HS-27A (cell line): Measurements from ENCODE around the gene CCDC106.

Experiments used
- DNase-seq: peaks from one replicate; pipeline ENCODE4 v3.0.0-alpha.2; 2012; ENCODE audit warnings: low read depth, missing footprints

The CCDC106 gene

GRCh38 chr19:55684946-55685681 is 37.1 kb downstream of the CCDC106 start:
- no peak for DNase-seq

- no peak for DNase-seq
Measured at GRCh38 chr19:55685776-55686175, 37.8 kb downstream of the CCDC106 start.

- no peak for DNase-seq
Measured at GRCh38 chr19:55686311-55687050, 38.5 kb downstream of the CCDC106 start.

- DNase-seq, result no peak
Measured at GRCh38 chr19:55687281-55688201, 39.5 kb downstream of the CCDC106 start.

- DNase-seq, result no peak
Measured at GRCh38 chr19:55688422-55689218, 40.6 kb downstream of the CCDC106 start.

- DNase-seq, result no peak
Measured at GRCh38 chr19:55689411-55690108, 41.5 kb downstream of the CCDC106 start.

- no peak for DNase-seq
Measured at GRCh38 chr19:55690109-55690768, 42.2 kb downstream of the CCDC106 start.

- no peak for DNase-seq
Measured at GRCh38 chr19:55690769-55691545, 42.9 kb downstream of the CCDC106 start.

GRCh38 chr19:55691561-55692481 is 43.8 kb downstream of the CCDC106 start:
- DNase-seq, result no peak

GRCh38 chr19:55692681-55693081 is 44.7 kb downstream of the CCDC106 start:
- DNase-seq, result no peak

GRCh38 chr19:55693336-55693974 is 45.4 kb downstream of the CCDC106 start:
- no peak for DNase-seq

GRCh38 chr19:55694241-55694655 is 46.2 kb downstream of the CCDC106 start:
- no peak for DNase-seq

- no peak for DNase-seq
Measured at GRCh38 chr19:55694656-55695491, 46.9 kb downstream of the CCDC106 start.

- no peak for DNase-seq
Measured at GRCh38 chr19:55695511-55696290, 47.7 kb downstream of the CCDC106 start.

GRCh38 chr19:55696301-55697068 is 48.5 kb downstream of the CCDC106 start:
- DNase-seq, result no peak

- no peak for DNase-seq
Measured at GRCh38 chr19:55697069-55697440, 49.0 kb downstream of the CCDC106 start.
